ENCODE measurements around the gene ARHGAP28. TPM values are rescaled to one million over a fixed set of nuclear protein-coding genes. Genes with fewer than 3 reads are reported as not detected.

Gene ARHGAP28
- total RNA-seq, 1 donor from 2014 or later: not detected

GRCh38 chr18:6687676-6688075 lies 41.8 kb upstream of the ARHGAP28 start:
- Mint-ChIP-seq H3K4me1 (no peaks in the 10 kb centered on the region), H3K27me3 (no peaks in the 10 kb centered on the region), H3K36me3 (ENCODE audit: low read depth) (no peaks in the 10 kb centered on the region), H3K27ac (no peak overlapping the region), H3K9me3 (no peaks in the 10 kb centered on the region), H3K4me3 (no peak overlapping the region)
- TF ChIP-seq CTCF (IDR thresholded peaks at IDR 0.05): no peak
- no peak for DNase-seq
- ATAC-seq (ENCODE audit: low read depth): no peak
- intact Hi-C loops (cut with micrococcal nuclease): no loop called here
- POLR2A ChIA-PET: no interaction called here
- CTCF ChIA-PET: interaction anchor here (0.9 kb wide), 1 partner anchor 9 kb away, joined by 3 read pairs; no protein-coding TSS in a partner anchor

GRCh38 chr18:6708890-6709289 lies 20.6 kb upstream of the ARHGAP28 start:
- H3K4me1 Mint-ChIP-seq: no peaks in the 10 kb centered on the region
- ChIA-PET POLR2A (no interaction called here), CTCF (no interaction called here)
- H3K27ac Mint-ChIP-seq: no peak overlapping the region
- no peak for ATAC-seq (ENCODE audit: low read depth)
- peaks cover 2% of the 10 kb centered on the region for H3K9me3 Mint-ChIP-seq
- TF ChIP-seq CTCF (IDR thresholded peaks at IDR 0.05): no peak
- H3K36me3 Mint-ChIP-seq (ENCODE audit: low read depth): no peaks in the 10 kb centered on the region
- H3K27me3 Mint-ChIP-seq: no peaks in the 10 kb centered on the region
- H3K4me3 Mint-ChIP-seq: no peak overlapping the region
- no peak for DNase-seq
- intact Hi-C loops (cut with micrococcal nuclease): no loop called here

GRCh38 chr18:6711467-6711866 lies 18.0 kb upstream of the ARHGAP28 start:
- Mint-ChIP-seq H3K27ac (no peak overlapping the region), H3K4me3 (no peak overlapping the region), H3K9me3 (no peaks in the 10 kb centered on the region), H3K4me1 (no peaks in the 10 kb centered on the region), H3K27me3 (no peaks in the 10 kb centered on the region), H3K36me3 (ENCODE audit: low read depth) (no peaks in the 10 kb centered on the region)
- CTCF ChIA-PET: no interaction called here
- TF ChIP-seq CTCF (IDR thresholded peaks at IDR 0.05): no peak
- POLR2A ChIA-PET: no interaction called here
- ATAC-seq (ENCODE audit: low read depth) (no peak), DNase-seq (no peak)
- intact Hi-C loops (cut with micrococcal nuclease): no loop called here

GRCh38 chr18:6712401-6712800 lies 17.1 kb upstream of the ARHGAP28 start:
- H3K9me3 Mint-ChIP-seq: no peaks in the 10 kb centered on the region
- H3K36me3 Mint-ChIP-seq (ENCODE audit: low read depth): no peaks in the 10 kb centered on the region
- H3K4me3 Mint-ChIP-seq: no peak overlapping the region
- ATAC-seq (ENCODE audit: low read depth) (no peak), DNase-seq (no peak)
- no peaks in the 10 kb centered on the region for H3K4me1 Mint-ChIP-seq
- intact Hi-C loops (cut with micrococcal nuclease): no loop called here
- ChIA-PET POLR2A (no interaction called here), CTCF (no interaction called here)
- H3K27ac Mint-ChIP-seq: no peak overlapping the region
- no peak for TF ChIP-seq CTCF (IDR thresholded peaks at IDR 0.05)
- H3K27me3 Mint-ChIP-seq: no peaks in the 10 kb centered on the region

- Mint-ChIP-seq H3K9me3 (no peaks in the 10 kb centered on the region), H3K4me1 (no peaks in the 10 kb centered on the region), H3K4me3 (no peak overlapping the region), H3K27ac (no peak overlapping the region), H3K36me3 (ENCODE audit: low read depth) (no peaks in the 10 kb centered on the region), H3K27me3 (no peaks in the 10 kb centered on the region)
- intact Hi-C loops (cut with micrococcal nuclease): no loop called here
- TF ChIP-seq CTCF (IDR thresholded peaks at IDR 0.05): no peak
- no peak for DNase-seq
- CTCF ChIA-PET: no interaction called here
- ATAC-seq (ENCODE audit: low read depth): no peak
- POLR2A ChIA-PET: no interaction called here
Observed at GRCh38 chr18:6714010-6714409, 15.5 kb upstream of the ARHGAP28 start.
